HG03039 (cell line): ENCODE data around the gene AGAP1.
"Not testable (repeated sequence)": the region's sequence is repeated elsewhere in the genome, so short reads cannot be mapped to it uniquely, and the experiment has no call there.

Experiments used
- ATAC-seq: cut with Tn5 transposase; IDR thresholded peaks from one replicate; pipeline ENCODE4 v1.9.1; 2021; ENCODE audit warnings: mild to moderate bottlenecking, moderate library complexity; ENCODE audit not compliant: unreplicated experiment

AGAP1 gene

DNA sequence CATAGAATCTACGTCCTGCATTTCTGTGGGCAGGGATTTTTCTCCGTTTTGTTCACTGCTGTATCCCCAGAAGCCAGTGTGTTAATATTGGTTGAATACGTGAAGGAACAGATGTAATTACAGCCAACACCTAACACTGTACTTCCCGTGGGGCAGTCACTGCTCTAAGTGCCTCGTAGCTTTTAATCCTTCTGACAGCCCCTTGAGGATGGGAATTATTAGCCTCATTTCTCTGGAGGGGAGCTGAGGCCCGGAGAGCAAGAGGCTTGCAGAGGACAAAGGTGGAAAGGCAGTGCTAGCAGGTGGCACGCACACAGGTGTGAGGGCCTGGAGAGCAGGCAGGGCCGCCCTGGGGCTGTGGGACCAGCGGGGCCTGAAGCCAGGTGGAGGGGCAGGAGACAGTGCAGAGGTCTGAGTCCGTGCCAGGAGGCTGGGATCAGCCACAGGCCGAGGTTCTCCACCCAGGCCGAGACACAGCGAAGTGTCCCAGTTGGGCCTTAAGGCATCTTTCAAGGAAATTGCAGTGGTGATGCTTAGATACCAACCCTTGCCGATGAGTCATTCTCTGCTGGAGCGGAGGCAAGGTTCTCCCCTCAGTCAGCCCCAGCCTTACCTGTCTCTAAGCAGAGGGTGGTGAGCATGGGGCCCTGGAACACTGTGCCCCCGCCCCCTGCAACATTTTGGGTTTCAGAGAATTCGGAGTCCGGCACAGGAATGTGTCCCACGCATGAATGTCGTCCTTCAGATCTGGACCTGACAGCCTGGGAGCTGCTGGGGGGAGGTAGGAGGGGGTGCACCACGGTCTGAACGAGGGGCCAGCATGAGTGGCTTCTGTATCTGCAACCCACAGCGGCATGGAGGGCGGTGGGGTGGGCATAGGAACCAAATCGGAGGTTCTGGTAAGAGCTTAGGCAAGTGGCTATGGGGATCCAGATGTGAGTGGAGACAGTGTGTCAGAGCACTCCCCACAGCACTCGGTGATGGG lies 551.7 kb downstream of the AGAP1 start:
- no peak for ATAC-seq

DNA sequence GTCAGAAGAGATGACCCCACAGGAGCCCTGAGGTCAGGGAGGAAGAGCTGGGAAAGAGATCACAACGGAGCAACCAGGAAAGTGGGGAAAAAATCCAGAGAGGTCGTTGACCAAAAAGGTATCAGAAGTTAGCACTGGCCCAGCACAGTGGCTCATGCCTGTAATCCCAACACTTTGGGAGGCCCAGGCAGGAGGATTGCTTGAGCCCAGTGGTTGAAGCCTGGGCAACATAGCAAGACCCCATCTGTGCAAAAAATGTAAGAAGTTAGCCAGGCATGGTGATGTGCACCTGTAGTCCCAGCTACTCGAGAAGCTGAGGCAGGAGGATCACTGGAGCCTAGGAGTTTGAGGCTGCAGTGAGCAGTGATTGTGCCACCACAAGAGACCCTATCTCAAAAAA lies 552.9 kb downstream of the AGAP1 start:
- ATAC-seq, result no peak

DNA sequence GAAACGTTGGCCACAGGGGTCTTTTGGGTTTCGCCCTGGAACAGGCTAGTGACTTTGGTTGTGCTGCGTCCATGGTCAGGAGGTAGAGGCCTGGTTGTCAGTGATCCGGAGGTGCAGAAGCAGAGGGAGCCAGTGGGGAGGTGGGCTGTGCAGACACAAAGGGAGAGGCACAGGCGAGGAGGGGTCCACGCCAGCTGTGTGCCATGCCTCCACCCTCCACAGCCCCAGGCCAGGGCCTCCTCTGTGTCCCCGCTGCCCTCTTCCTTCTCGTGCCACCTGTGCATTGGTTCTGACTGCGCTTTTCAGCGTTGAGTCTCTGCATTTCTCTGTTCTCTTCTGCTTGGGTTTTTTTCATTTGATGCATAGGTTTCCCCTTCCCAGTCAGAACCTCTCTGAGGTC lies 553.3 kb downstream of the AGAP1 start:
- no peak for ATAC-seq

DNA sequence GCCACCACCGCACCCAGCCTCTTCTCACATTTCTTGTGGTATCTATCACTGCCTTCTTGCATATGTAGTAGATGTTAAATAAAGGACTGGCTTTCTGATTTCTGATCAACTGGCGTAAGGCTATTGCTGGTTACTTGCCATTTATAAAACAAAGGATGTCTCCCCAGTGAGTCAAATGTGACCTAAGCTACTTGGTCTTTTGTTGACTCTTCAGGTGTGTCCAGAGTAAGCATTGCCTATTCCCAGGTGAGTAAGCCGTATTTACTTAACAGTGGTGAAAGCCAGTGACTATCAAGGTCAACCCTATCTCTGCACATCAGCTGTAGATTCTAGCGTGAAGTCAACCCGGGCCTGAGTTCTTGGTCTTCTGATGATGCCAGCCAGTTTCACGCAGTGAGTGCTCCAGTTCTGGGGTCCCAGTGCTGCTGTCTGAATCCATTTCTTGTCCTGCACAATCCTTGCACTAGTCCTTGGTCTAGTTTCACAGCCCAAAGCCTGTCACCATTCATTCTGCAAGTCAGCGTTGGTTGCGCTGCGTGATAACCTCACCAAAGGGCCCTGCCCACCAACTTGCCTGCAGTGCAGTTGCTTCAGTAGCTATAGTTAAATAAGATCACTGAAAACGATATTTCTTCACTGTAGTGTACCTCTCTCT lies 554.2 kb downstream of the AGAP1 start:
- ATAC-seq, result no peak

DNA sequence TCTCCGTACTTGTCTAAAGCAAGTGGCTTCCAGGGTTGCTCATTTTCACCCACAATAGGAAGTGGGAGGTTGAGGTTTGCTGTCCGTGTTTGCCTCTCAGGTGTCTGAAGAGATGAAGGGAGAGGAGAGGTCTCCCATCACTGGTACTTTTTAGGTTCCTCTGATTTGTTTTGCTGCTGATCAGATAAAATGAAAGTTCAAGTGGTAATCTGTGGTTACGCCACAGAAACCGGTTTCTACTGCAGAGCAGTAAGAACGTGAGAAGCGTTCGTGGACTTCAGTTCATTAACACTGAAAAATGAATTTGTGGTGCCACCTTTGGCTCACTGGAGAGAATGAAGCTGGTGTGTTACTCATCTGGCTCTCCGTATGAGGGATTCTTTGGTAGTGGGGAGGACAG lies 556.1 kb downstream of the AGAP1 start:
- ATAC-seq, result no peak

DNA sequence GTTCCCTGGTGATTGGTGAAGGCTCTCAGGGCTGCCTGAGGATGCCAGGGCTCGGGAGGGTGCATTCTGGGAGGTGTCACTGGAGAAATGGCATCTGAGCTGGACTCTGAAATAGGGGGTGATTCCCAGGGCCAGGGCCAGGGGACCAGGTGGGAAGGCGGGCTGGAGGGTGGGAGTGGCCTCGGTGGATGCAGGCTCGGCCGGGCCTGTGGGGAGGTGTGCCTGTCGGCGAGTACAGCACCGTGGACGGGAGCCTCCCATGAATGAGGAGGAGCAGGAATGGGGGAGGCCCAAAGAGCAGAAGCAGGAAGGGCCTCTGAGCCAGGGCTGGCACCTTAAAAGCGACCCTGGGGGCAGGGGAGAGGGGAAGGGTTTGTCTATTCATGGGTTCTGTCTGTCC lies 557.5 kb downstream of the AGAP1 start:
- ATAC-seq, result no peak

DNA sequence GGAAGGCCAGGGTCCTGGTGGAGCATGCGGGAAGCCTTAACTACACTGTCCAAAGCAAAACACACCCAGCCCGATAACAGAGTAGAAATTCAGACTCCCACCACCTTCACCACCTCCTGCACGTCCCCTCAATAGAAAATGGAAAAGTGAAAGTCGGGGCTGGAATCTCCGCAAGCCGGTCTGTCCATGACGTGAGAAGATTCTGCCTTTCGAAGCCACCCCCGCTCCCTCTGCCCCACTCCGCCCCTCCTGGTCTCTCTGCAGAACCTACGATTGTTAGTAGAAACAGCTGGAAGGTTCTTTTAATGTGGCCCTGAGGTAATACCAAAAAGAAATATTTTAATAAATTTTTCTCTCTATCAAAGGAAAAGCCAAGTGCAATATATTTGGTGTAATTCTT lies 558.0 kb downstream of the AGAP1 start:
- no peak for ATAC-seq

DNA sequence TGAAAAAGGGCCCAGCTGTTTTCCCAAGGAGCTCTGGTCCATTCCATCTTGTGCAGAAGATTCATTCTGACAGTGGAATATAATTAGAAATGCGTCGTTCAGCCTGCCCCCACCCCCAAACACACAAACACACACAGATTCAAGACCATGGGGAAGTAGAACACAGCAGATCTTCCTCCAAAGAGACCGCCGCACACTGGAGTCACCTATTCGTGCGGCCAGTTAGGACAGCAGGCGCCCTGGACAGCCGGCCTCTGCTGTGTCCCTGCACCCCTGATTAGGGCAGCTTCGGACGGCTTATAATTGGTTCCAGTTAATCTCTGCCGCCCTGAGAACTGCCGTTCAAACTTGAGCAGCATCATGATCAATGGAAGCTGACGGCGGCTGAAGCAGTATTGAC lies 558.4 kb downstream of the AGAP1 start:
- no peak for ATAC-seq

DNA sequence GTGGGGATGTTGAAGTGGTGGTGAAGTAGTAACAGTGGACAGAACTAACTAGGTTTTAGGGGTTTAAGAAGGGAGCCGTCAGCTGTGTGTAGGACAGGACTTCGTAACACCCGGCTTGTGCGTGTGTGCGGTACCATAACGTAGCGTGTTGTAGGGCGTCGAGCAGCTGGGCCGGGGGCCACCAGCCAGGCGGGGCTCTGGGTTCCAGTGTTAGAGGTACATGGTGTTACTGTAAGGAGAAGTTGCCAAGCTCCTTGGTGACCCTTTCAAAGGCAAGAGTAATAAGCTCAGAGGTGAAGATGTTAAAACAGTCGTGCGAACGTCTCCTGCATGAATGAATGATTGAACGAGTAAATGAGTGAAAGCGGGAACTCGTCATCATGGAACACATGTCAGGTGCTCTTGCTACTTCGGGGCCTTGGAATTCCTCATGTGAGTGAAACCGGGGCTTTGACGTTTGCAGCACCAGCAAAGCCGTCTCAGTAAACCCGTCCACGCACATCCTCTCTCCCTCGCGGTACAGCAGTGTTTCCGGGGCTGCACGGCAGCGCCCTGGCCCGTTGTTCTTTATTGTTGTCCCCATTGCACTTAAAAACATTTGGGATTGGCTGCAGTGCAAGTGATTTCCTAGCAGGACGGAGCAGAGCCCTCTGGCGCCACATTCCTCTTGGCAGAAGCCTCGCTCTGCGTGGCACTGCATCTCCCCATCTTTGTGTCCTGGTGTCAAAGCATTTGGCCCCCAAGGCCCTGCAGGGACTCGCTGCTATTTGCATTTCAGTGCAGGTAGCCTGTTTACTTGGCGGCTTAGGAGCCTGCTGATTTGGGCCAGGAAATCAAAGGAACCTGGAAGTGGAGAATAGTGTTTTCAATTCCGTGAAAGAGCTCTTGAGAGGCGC lies 559.3 kb downstream of the AGAP1 start:
- ATAC-seq, result no peak

DNA sequence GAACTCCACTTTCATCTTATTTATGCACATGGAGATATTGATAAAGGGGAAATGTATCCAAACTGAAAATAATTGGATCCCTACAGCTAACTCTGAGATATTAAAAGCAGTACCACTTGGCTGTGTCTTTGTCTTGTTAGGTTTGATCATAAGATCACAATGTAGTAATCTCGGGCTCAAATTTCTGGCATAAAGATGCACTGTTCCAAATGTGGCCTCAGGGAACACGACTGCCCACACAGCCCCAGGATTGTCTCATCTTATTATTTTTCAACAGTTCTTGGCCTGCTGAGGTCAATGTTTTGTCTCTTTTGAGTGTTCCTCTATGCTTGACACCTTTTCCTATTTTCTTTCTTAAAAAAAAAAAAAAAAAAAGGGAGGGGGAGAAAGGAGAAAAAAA lies 560.3 kb downstream of the AGAP1 start:
- no peak for ATAC-seq

DNA sequence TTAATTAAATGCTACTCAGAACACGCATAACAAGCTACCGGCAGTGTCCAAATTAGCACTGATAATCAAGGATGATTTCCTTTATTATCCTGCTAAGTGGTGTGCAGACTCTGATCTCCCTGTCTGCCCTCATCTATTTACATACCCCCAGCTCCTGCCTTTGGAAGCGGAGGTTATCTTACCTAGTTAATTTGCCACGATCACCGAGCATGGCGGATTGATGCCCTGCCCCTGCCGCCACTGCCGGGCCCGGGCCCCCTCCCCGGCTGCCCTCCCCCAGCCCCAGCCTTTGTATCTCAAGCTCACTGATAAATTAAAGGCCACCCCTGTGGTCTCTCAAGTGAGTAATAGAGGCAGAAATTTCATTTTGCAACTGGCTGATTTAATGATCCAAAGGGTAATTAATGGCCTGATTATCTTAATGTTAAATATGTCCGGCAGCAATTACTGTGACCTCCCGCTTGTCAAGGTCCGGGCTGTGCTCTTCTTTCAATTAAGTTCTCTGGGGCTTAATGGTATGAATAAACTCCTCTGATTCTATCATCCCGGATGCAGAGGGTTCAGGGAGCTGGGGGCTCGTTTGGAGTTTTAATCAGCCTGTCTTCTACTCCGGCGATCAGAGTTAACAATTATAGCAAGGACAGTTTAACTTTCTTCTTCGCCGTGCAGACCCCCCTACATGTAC lies 560.9 kb downstream of the AGAP1 start:
- no peak for ATAC-seq

DNA sequence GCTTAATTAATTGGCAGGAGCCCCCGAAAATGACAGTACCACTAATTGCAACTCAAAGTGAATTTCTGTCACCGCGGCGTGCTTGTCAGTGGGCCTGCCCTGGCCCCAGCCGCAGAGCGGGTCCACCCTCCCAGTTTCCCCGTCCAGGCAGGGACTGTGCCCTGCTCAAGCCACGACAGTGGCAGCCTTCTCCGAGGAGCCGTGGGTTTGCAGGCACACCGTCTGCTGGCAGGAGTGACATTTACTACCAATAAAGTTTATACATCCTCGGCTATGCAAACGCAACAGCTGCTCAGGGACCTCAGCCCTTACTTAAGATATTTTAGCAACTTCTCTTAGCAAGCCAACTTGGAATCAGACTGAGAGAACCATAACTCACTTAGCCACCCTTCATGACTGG lies 561.6 kb downstream of the AGAP1 start:
- ATAC-seq, result no peak

DNA sequence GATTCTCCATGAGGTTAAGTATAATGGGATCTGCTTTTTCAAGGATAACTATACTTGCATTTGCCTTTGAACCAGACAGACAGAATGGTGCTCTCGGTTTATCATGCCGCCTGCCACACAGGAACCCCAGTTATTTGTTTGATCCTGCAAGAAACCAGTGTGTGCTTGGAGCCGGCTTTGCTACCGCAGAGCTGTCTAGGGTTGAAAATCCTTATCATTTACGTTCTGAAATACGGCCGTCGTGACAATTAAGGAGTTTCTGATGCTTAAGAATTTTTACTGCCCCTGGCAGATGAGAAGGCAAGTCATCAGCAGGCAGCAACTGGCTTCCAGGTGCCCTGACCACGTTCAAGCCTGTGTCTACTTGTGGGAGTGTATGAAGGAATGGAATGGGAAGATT lies 562.3 kb downstream of the AGAP1 start:
- no peak for ATAC-seq

DNA sequence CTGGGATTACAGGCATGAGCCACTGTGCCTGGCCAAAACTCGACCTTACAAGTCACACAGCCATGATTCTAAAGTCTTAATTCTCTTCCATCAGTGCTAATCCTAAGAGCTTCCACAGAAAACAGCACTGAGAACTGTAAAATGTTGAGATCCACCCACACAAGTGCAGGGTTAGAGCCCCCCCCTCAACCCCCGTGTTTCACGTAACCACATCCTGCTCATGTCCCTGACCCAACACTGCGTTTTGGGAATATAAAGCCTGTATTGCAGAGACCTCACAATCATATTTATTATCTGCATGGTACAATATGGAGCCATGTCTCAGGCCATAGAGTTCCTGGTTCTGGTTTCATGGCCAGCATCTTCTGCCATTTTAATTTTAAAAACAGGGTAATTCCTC lies 563.5 kb downstream of the AGAP1 start:
- ATAC-seq, result no peak

DNA sequence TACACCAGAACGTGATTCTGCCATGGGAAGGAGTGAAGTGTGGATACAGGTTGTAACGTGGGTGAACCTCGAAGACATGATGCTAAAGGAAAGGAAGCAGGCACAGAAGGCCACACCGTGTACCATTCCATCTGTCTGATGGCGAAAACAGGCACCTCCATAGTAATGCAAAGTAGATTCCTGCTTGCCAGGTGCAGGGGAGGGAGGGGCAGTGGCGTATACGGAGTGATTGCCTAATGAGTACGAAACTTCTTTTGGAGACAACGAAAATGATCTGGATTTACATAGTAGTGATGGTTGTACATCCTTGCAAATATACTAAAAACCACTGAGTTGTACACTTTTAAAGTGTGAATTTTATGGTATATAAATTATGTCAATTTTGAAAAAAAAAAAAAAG lies 567.7 kb downstream of the AGAP1 start:
- no peak for ATAC-seq

DNA sequence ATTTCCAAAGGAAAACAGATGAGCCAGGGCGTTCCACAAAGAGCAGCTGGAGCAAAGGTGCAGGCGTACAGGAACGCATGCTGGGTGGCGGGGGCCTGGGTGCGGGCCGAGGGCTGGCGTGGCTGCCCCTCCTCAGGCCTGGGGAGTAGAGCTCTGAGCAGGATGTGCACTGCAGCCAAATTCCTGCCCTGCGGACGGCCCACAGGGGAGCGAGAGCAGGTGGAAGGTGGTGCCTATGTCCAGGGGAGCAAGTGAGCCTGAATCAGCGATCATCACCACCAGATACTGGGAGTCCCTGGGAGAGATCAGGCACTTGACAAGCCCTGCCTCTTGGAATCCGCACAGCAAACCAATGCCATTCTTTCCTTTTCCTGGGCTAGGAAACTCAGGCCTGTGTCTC lies 568.1 kb downstream of the AGAP1 start:
- no peak for ATAC-seq

DNA sequence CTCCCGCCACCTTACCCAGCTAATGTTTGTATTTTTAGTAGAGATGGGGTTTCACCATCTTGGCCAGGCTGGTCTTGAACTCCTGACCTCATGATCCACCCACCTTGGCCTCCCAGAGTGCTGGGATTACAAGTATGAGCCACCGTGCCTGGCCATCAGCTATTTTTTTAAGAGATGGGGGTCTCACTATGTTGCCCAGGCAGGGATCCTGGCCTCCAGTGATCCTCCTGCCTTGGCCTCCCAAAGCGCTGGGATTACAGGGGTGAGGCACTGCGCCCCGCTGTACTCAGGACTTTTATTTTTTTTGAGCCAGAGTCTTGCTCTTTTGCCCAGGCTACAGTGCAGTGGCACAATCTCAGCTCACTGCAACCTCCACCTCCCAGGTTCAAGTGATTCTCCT lies 569.0 kb downstream of the AGAP1 start:
- not testable (repeated sequence) for ATAC-seq

DNA sequence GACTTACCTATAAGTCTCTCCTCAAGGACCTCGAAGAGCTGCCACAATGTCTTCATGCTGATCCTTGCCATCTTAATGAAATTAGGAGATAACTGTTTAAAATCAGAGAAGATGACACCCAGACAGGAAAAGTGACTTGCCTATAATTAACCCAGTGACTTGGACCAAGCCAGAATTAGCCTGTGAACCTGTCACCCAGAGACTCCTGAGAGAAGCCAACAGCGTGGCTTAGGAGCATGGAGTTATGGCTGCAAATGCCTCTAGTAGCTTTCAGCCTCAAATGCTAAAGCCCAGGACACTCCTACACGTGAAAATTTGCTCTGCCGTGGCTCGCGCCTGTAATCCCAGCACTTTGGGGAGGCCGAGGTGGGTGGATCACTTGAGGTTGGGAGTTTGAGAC lies 570.2 kb downstream of the AGAP1 start:
- no peak for ATAC-seq

DNA sequence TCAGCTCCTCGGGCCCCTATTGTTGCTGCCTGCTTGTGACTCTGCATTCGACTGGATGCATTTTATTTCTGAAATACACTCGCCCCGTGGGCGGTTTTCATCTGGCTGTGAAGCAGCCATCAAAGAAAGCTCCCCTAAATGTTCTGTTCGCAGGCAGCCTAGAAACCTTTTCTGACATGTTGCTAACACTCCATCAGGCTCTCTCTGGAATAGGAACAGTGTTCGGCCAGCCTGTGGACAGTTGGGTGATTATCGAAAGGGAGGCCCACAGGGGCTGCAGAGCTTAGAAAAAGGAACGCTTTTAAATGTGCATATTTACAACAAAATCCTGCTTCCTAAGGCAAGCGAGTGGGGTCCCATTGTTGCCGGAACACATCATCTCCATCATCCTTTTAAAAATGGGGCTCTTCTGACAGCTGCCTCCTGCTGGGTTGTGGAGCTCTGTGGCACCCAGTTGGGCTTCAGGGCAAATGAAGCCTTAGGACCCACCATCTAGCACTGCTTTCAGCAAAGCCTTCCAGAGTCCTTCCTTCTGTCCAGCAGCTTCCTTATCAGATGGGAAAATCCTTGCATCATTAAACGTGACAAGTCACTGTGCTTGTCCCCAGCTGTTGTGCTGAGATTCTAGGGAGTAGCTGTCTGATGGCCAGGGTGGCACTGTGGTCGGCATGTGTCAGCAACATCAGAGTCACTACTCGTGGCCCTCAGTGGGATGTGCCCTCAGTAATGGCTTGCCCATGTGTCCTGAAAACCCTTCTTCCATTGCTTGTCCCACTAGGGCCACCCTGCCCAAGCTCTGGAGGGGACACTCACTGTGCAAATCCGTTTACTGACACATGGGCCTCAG lies 571.7 kb downstream of the AGAP1 start:
- no peak for ATAC-seq

DNA sequence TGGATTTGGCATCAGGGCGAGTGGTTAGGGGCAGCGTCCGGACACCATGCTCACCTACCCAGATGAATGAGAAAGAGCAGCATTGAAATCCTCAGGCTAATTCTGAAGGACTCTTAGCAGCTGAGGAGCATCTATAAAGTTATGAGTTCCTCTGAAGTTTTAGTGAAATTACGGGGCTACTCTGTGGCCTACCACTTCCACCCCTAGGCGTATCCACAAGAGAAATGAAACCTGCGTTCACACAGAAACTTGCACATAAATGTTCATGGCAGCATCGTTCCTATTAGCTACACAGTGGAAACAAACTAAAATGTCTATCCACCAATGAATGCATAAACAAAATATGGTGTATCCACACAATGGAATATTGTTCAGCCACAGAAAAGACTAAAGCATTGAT lies 576.4 kb downstream of the AGAP1 start:
- no peak for ATAC-seq
